GM21528 (cell line): ENCODE results near the gene SMAD6.

ENCODE experiments used
- ATAC-seq: cut with Tn5 transposase; IDR thresholded peaks from one replicate; pipeline ENCODE4 v1.9.1; 2021; ENCODE audit warnings: mild to moderate bottlenecking, moderate library complexity; ENCODE audit not compliant: unreplicated experiment, low FRiP score

SMAD6 gene

GRCh38 chr15:66768987-66769386, 67.0 kb downstream of the SMAD6 start:
- no peak for ATAC-seq

DNA sequence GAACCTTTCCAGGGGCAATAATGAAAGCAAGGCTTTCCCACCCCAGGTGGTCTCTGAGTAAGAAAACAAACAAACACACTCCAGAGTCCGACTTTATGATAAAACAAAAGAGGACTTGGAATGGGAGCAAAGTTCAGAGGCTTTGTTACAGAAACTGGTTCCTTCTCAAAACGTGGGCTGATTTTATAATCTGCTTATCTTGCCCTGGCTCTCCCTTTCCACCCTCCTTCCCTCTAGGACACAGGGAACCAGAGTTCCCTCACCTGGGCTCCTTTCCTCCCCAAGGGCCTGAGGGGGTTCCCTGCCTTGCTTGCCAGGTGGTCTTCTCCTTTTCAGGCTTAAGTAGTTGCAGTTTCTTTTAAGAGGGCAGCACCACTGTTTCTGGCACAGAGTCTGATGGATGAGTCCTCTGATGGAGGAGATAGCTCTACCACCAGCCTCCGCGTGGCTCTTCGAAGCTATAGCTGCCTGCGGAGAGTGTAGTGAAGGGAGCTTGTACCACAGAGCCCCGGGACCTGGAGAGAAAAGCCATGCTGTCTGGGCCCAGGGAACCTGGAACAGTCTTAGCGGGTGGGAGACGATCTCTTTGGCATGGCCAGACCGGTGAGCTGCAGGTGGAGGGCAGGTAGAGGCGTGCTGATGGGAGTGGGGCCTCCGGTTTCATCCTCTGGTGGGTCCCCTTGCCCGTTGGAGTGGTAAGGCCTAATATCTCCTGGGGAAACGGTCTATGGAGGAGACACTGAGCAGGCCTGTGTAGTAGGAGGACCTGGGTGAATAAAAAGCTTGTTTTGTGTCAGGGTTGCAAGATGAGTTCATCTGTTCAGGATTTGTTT, 68.7 kb downstream of the SMAD6 start:
- no peak for ATAC-seq

DNA sequence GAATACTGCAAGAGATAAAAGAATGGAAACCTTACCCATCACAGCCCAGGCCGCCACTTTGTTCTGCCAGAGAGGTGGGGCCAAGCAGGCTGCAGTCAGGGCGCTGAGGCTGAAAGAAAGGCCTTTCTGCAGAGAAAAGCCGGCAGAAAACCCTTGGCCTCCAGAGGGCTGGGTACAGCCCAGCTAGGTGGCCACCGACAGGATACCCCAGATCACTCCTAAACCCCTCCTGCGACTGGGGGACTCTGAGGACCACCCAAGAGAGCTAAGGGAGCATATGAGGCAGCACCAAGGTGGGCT, 69.3 kb downstream of the SMAD6 start:
- ATAC-seq = no peak

DNA sequence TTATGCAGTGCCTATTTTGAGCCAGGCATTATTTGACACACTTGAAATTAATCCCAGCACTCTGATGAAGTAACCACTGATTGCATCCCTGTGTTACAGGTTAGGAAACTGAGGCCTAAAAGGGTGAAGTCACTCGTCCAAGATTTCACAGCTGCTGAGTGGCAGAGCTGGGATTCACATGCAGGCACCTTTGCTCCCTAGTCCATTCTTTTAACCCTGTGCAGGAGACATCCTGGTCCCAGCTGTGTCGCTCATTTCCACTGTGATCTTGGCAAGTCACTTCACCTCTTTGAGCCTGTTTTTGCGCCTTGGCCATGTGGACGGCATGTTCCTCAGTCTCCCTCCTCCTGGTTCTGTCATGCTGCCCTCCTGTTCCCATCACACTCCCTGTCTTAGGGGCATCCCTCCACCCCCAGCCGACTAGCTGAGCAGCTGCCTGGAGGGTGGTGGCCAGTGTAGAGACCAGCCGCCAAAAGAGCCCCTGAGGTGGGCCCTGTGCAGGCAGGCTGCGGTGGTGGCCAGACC, 70.6 kb downstream of the SMAD6 start:
- ATAC-seq = no peak

DNA sequence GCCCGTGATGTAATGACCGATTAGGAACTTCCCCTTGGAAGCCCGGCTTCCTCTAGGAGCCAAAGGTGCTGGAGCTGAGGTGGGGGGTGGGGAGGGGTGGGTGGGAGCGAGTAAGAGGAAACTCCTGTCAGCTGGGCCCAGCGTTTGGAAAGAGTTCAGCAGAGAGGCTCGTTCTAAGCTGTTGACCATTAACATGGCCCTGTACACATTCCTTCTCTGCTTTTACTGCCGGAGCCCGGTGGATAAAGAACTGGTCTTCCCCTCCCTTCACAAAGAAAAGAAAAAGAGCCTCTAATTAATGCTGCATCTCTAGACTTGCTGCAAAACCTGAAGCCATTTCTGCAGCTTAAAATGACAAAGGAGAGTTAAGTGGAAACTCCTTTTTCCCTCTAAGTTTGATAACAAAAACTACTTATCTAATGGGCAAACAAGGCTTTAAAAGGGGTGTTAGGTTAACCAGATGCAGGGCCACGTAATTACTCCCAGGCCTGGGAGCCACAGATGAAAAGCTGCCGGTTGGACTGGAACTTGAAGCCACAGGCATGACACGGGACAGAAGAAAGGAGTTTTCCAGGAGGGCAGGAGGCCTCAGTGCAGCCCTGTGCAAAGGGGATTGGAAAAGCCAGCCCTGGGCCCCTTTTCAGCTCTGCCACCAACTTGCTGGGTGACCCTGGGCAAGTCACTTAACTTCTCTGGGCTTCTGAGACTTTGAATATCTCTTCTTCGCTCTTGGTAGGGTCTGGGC, 71.3 kb downstream of the SMAD6 start:
- no peak for ATAC-seq

GRCh38 chr15:66774001-66774814, 72.2 kb downstream of the SMAD6 start:
- ATAC-seq = no peak

- ATAC-seq = no peak
Measured at GRCh38 chr15:66775127-66776105, 73.4 kb downstream of the SMAD6 start.

GRCh38 chr15:66777054-66777453, 75.0 kb downstream of the SMAD6 start:
- no peak for ATAC-seq

DNA sequence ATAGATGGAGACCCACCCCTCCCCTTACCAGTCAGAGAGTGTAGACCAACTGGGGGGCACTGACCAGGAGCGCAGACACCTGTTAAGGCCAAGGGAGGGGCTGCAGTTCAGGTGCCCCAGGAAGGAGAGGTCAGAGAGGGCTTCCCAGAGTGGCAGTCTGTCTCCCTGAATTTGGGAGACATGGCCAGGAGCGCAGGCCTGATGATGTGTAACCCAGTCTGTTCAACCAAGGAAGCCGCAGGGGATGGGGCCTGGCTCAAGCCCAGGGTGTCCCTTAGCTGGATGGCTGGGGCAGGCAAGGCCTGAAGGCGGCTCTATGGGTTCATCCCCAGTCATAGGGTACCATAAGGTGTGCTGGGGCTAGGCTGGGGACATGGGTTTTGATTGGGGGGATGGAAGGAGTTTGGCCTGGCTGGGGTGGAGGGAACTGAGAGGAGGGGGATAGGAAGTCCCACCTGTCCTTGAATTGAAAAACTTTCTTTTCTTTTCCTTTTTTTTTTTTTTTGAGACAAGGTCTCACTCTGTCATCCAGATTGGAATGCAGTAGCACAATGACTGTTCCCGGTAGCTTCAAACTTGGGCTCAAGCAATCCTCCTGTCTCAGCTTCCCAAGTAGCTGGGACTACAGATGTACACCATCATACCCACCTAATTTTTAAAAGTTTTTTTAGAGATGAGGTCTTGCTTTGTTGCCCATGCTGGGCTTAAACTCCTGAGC, 75.7 kb downstream of the SMAD6 start:
- no peak for ATAC-seq

DNA sequence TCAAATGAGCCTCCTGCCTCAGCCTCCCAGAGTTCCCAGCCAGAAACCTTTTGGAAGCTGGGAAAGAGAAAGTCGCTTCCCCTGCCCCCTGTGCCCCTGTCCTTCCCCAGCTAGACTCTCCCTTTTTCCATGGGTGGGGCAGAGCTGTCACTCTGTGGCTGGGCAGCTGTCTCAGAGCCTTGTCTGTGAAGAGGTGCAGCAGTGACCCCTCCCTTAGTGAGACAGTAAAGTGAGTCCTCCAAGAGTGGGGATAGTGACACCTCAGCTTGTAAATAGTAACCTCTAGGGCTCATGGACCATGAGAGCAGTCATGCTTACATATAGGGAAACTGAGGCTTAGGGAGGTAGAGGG, 76.3 kb downstream of the SMAD6 start:
- no peak for ATAC-seq

DNA sequence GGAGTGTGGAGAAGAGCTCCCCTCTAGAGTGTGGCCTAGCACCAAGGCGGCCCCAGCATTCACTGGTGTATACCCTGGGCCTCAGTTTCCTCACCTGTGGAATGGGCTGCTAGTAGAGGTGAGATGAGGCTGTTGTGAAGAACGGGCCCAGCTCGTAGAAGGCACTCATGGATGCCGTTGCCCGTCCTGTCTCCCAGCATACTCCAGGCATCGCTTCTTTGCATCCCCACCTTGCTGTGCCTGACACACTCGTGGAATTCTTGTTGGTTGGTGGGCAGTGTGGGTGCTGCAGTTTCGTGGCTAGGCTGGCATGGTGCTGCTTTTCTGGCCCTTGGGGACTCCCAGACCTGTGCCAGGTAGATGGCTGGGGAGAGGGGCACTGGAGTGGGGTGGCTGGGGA, 76.7 kb downstream of the SMAD6 start:
- ATAC-seq = no peak

DNA sequence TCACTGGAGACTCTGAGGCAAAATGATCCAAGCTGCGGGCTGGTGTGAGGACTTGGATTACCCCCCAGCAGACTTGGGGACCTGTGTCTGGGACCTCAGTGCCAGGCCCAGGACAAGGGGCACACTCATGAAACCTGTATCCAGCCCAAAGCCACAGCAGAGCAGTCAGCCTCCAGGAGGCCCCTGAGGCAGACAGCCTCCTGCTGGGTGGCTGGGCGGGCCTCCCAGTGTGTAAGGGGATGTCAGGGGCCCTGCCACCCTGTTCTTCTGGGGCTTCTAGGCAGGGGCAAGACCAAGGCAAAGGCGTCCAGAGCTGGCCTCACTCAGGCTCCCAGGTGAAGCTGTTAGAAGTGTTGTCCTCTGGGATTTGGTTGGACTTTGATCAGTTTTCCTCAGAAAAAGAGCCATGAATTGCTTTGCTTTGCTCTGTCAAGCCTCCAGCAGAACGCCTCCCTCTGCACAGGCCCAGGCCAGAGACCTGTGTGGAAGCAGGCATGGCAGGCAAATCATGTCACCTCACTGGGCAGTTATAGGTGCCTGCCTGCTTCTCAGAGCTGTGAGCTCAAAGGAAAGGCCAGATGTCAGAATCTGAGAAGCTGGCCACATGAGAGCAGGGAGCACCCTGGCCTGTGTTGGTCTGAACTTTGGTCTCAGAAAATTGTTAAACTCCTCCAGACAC, 77.4 kb downstream of the SMAD6 start:
- no peak for ATAC-seq

GRCh38 chr15:66780172-66780972, 78.3 kb downstream of the SMAD6 start:
- ATAC-seq = no peak

DNA sequence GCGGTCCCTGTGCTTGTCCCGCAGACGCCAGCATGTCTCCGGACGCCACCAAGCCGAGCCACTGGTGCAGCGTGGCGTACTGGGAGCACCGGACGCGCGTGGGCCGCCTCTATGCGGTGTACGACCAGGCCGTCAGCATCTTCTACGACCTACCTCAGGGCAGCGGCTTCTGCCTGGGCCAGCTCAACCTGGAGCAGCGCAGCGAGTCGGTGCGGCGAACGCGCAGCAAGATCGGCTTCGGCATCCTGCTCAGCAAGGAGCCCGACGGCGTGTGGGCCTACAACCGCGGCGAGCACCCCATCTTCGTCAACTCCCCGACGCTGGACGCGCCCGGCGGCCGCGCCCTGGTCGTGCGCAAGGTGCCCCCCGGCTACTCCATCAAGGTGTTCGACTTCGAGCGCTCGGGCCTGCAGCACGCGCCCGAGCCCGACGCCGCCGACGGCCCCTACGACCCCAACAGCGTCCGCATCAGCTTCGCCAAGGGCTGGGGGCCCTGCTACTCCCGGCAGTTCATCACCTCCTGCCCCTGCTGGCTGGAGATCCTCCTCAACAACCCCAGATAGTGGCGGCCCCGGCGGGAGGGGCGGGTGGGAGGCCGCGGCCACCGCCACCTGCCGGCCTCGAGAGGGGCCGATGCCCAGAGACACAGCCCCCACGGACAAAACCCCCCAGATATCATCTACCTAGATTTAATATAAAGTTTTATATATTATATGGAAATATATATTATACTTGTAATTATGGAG, 79.1 kb downstream of the SMAD6 start:
- no peak for ATAC-seq

- ATAC-seq = no peak
Measured at GRCh38 chr15:66782785-66783184, 80.7 kb downstream of the SMAD6 start.

GRCh38 chr15:66783314-66783713, 81.3 kb downstream of the SMAD6 start:
- no peak for ATAC-seq

- no peak for ATAC-seq
Measured at GRCh38 chr15:66783725-66784124, 81.7 kb downstream of the SMAD6 start.
